ENCODE results near the gene IPCEF1.

Gene IPCEF1

DNA sequence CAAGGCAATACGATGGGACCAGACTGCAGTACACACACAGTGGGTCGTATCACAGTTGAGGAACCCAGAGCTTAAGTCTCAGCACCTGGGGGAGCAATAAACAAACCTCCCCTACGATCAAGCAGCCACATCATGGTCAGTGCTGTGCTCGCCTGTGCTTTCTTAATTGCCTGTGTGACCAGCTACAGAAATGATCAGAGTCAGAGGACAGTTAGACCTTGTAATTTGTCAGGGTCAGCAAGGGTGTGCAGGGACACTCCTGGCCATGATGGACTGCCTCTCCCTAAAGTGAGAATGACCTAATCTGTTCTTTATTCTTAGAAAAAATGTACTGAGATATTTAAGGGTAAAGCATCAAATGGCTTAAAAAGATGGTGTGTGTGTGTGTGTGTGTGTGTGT lies 239.1 kb downstream of the IPCEF1 start:
- no peak for TF ChIP-seq CTCF (conservative IDR thresholded peaks at IDR 0.05; ENCODE audit: low read depth, low read length)
- no peak for DNase-seq (ENCODE audit: low read depth)
- no peak overlapping the region for H3K4me3 ChIP-seq (ENCODE audit: low read depth, low read length)

DNA sequence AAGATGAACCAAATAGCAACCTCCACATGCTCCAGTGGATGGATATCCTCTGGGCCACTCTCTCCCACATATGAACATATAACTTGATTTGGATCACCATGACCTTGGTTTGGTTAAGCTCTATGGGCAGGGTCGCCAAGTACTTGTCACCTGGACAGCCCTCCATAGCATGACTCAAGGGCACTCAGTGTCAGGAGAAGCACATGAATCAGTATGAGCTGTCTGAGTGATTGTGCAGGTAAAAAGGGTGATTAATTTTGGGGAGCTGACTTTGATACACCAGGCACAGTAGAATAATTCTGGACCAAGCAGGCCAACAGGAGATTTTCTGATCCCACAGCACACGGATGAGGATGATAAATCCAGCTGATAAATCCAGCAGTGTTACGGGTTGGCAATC lies 243.2 kb downstream of the IPCEF1 start:
- no peak for TF ChIP-seq CTCF (conservative IDR thresholded peaks at IDR 0.05; ENCODE audit: low read depth, low read length)
- DNase-seq (ENCODE audit: low read depth): no peak

GRCh38 chr6:154112181-154112809 lies 244.3 kb downstream of the IPCEF1 start:
- DNase-seq (ENCODE audit: low read depth): no peak
- H3K4me3 ChIP-seq (ENCODE audit: low read depth, low read length): no peak overlapping the region
- no peak for TF ChIP-seq CTCF (conservative IDR thresholded peaks at IDR 0.05; ENCODE audit: low read depth, low read length)

More for the DNA sequence above, 243.2 kb downstream of the IPCEF1 start:
- no peak overlapping the region for H3K4me3 ChIP-seq (ENCODE audit: low read depth, low read length)

GRCh38 chr6:154111025-154111424 lies 245.6 kb downstream of the IPCEF1 start:
- no peak for DNase-seq (ENCODE audit: low read depth)
- H3K4me3 ChIP-seq (ENCODE audit: low read depth, low read length): no peak overlapping the region
- no peak for TF ChIP-seq CTCF (conservative IDR thresholded peaks at IDR 0.05; ENCODE audit: low read depth, low read length)

GRCh38 chr6:154106251-154106650 lies 250.4 kb downstream of the IPCEF1 start:
- DNase-seq (ENCODE audit: low read depth): no peak
- H3K4me3 ChIP-seq (ENCODE audit: low read depth, low read length): no peak overlapping the region
- TF ChIP-seq CTCF (conservative IDR thresholded peaks at IDR 0.05; ENCODE audit: low read depth, low read length): no peak
